ENCODE results near the gene DMD.

GRCh38 chrX:31124536-31124935 lies 2086.8 kb downstream of the DMD start:
- TF ChIP-seq CTCF (conservative IDR thresholded peaks at IDR 0.05; ENCODE audit: low read length) (no peak), EZH2phosphoT487 (IDR thresholded peaks at IDR 0.05; ENCODE audit: borderline replicate concordance) (no peak)
